ENCODE data around the gene PHF11.
"Not testable (repeated sequence)": the region's sequence is repeated elsewhere in the genome, so short reads cannot be mapped to it uniquely, and the experiment has no call there.

The PHF11 gene

GRCh38 chr13:49546561-49546960 is 50.8 kb downstream of the PHF11 start:
- DNase-seq (ENCODE audit: low read depth) = no peak

GRCh38 chr13:49549289-49549688 is 53.5 kb downstream of the PHF11 start:
- DNase-seq (ENCODE audit: low read depth) = no peak

GRCh38 chr13:49550942-49551644 is 55.3 kb downstream of the PHF11 start:
- no peak for DNase-seq (ENCODE audit: low read depth)

- no peak for DNase-seq (ENCODE audit: low read depth)
These were observed 58.1 kb downstream of the PHF11 start for GRCh38 chr13:49553888-49554287.

- DNase-seq (ENCODE audit: low read depth) = peak; percentile 3
These were observed 58.6 kb downstream of the PHF11 start for GRCh38 chr13:49554387-49554786.

GRCh38 chr13:49559006-49559405 is 63.3 kb downstream of the PHF11 start:
- DNase-seq (ENCODE audit: low read depth) = no peak

GRCh38 chr13:49560270-49561061 is 64.7 kb downstream of the PHF11 start:
- DNase-seq (ENCODE audit: low read depth) = no peak

- no peak for DNase-seq (ENCODE audit: low read depth)
These were observed 65.3 kb downstream of the PHF11 start for GRCh38 chr13:49561062-49561410.

- DNase-seq (ENCODE audit: low read depth) = no peak
These were observed 67.8 kb downstream of the PHF11 start for GRCh38 chr13:49563516-49563915.

GRCh38 chr13:49565461-49565860 is 69.7 kb downstream of the PHF11 start:
- DNase-seq (ENCODE audit: low read depth) = not testable (repeated sequence)

- DNase-seq (ENCODE audit: low read depth) = no peak
These were observed 70.7 kb downstream of the PHF11 start for GRCh38 chr13:49566461-49566860.

- DNase-seq (ENCODE audit: low read depth) = no peak
These were observed 71.7 kb downstream of the PHF11 start for GRCh38 chr13:49567491-49567890.

GRCh38 chr13:49569993-49570689 is 74.4 kb downstream of the PHF11 start:
- peak; percentile 41 for DNase-seq (ENCODE audit: low read depth)

GRCh38 chr13:49571299-49572240 is 75.8 kb downstream of the PHF11 start:
- no peak for DNase-seq (ENCODE audit: low read depth)
